MCF 10A (cell line): ENCODE measurements around the gene CAP2. TPM values are rescaled to one million over a fixed set of nuclear protein-coding genes. Genes with fewer than 3 reads are reported as not detected.

ENCODE experiments used
- BruUV-seq: library from RNA; stranded (reverse); fragments of 400-500 nt; replicated peaks from 2 replicates; lab custom pipeline; 2021; lab: Mats Ljungman, UMichigan
- CTCF ChIA-PET: fragments of 300-600 bp; sonication (Branson Sonifier 250); formaldehyde crosslinking; extraction: SDS; loops from one replicate; lab custom pipeline; 2021; ENCODE audit warnings: antibody characterized with exemption, inconsistent platforms; lab: Yijun Ruan, JAX
- POLR2A ChIA-PET: fragments of 300-600, 350-650 bp; sonication (Branson Sonifier 250); formaldehyde crosslinking; extraction: SDS; loops from one replicate; lab custom pipeline; 2020; ENCODE audit warnings: antibody characterized with exemption, inconsistent platforms; lab: Yijun Ruan, JAX
- DNase-seq: peaks from one replicate; pipeline ENCODE4 v3.0.0-alpha.2; 2018; ENCODE audit not compliant: unreplicated experiment
- H3K27ac Mint-ChIP-seq: one replicate; pipeline ENCODE4 v1.8.0; 2022; ENCODE audit warnings: mild to moderate bottlenecking, low read depth, mixed read lengths; ENCODE audit not compliant: unreplicated experiment
- H3K27me3 Mint-ChIP-seq: one replicate; pipeline ENCODE4 v1.8.0; 2022; ENCODE audit warnings: mixed read lengths; ENCODE audit not compliant: insufficient read depth, unreplicated experiment
- H3K36me3 Mint-ChIP-seq: one replicate; pipeline ENCODE4 v1.8.0; 2022; ENCODE audit warnings: mild to moderate bottlenecking, moderate library complexity, mixed read lengths; ENCODE audit not compliant: insufficient read depth, unreplicated experiment
- H3K4me1 Mint-ChIP-seq: one replicate; pipeline ENCODE4 v1.8.0; 2022; ENCODE audit warnings: mixed read lengths; ENCODE audit not compliant: insufficient read depth, unreplicated experiment
- H3K4me3 Mint-ChIP-seq: one replicate; pipeline ENCODE4 v1.8.0; 2022; ENCODE audit warnings: mild to moderate bottlenecking, moderate library complexity, mixed read lengths; ENCODE audit not compliant: unreplicated experiment
- H3K9me3 Mint-ChIP-seq: one replicate; pipeline ENCODE4 v1.8.0; 2022; ENCODE audit warnings: mixed read lengths; ENCODE audit not compliant: unreplicated experiment
- CTCF ChIP-seq: fragments of 200-600 bp; IDR thresholded peaks from one replicate; pipeline ENCODE4 v1.8.0; 2022; ENCODE audit warnings: antibody characterized with exemption, mild to moderate bottlenecking; ENCODE audit not compliant: unreplicated experiment
- intact Hi-C: fragments of 100-400 bp; cut with micrococcal nuclease; formaldehyde crosslinking; loops from 2 replicates; pipeline ENCODE4 v1.14.1; 2022
- total RNA-seq: library from RNA; stranded (reverse); gene quantifications from 2 replicates; pipeline ENCODE4 v1.2.3, GENCODE V29; 2022

CAP2 gene
- total RNA-seq, 1 experiment from 2014 or later, result 12.3 TPM

GRCh38 chr6:17602888-17603287 lies 209.5 kb downstream of the CAP2 start:
- POLR2A ChIA-PET, result interaction anchor here (0.6 to 1.7 kb wide), 4 partner anchors 9 to 371 kb away, joined by 3 to 7 read pairs (median 4); no protein-coding TSS in a partner anchor
- TF ChIP-seq CTCF, result no peak
- no peaks in the 10 kb centered on the region for H3K27me3 Mint-ChIP-seq
- intact Hi-C loops, result loop anchor here (5.0 kb wide), 2 partner anchors 104 to 199 kb away; partner anchors contain the start of gene NUP153
- H3K9me3 Mint-ChIP-seq, result no peaks in the 10 kb centered on the region
- H3K36me3 Mint-ChIP-seq, result peaks cover 22% of the 10 kb centered on the region
- no TSS peak for BruUV-seq
- H3K4me3 Mint-ChIP-seq, result no peak overlapping the region
- DNase-seq, result no peak
- CTCF ChIA-PET, result interaction anchor here (0.6 to 1.4 kb wide), 2 partner anchors 13 to 446 kb away, joined by 3 read pairs; no protein-coding TSS in a partner anchor
- no peak overlapping the region for H3K27ac Mint-ChIP-seq
- peaks cover 27% of the 10 kb centered on the region for H3K4me1 Mint-ChIP-seq

- no TSS peak for BruUV-seq
- Mint-ChIP-seq H3K27me3 (no peaks in the 10 kb centered on the region), H3K4me3 (no peak overlapping the region), H3K9me3 (no peaks in the 10 kb centered on the region), H3K36me3 (peaks cover 40% of the 10 kb centered on the region), H3K27ac (no peak overlapping the region), H3K4me1 (peaks cover 21% of the 10 kb centered on the region)
- no peak for TF ChIP-seq CTCF
- DNase-seq, result no peak
- ChIA-PET CTCF (interaction anchor here (0.5 kb wide), 1 partner anchor 46 kb away, joined by 3 read pairs; no protein-coding TSS in a partner anchor), POLR2A (interaction anchor here (0.5 kb wide), 1 partner anchor 47 kb away, joined by 3 read pairs; no protein-coding TSS in a partner anchor)
- intact Hi-C loops, result no loop called here
Measured at GRCh38 chr6:17606606-17607005, 213.2 kb downstream of the CAP2 start.

Other genes starting within 250 kb of the CAP2 start
- gene RBM24, start 112.2 kb upstream of the CAP2 start, total RNA-seq, result not detected in 2 replicates
- 12.7 and 14.4 TPM in 2 replicates for gene FAM8A1, start 206.7 kb downstream of the CAP2 start, total RNA-seq